ENCODE data around the gene SYNPR. TPM values are rescaled to one million over a fixed set of nuclear protein-coding genes. Genes with fewer than 3 reads are reported as not detected.

SYNPR gene
- total and polyA plus RNA-seq, 11 donors: 0.11 to 1.0 (median 0.41) TPM; not detected in 7

DNA sequence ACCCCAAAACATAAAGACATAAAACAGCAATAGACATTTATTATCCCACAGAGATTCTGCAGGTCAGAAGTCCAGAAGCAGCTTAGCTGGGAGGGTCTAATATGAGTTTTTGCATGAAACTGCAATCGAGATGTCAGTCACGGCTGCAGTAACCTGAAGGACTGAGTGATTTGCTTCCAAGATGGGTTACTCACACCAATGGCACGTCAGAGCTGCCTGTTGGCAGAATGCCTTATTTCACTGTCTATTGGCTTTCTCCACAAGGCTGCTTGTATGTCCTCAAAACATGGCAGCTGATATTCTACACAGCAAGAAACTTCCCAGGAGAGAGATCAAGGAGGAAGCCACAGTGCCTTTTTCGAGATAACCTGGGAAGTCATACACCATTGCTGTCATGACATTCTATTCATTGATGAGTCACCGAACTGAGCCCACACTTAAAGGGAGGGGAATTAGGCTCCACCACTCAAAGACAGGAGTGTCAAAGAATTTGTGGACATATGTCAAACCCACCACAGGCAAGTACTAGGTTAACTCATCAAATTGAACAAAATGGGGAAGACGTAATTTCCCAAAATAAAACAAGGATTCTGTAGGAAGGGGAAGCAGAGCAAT is 122.2 kb downstream of the SYNPR start:
- intact Hi-C loops (cut with DNase I): no loop called here
- Histone ChIP-seq H3K4me1 (no peaks in the 10 kb centered on the region), H3K4me3 (no peak overlapping the region), H3K27ac (no peak overlapping the region), H3K36me3 (no peaks in the 10 kb centered on the region), H3K9me3 (no peaks in the 10 kb centered on the region), H3K27me3 (peaks cover 0 to 4% (median 0%) of the 10 kb centered on the region in 9 donors)
- no peak for TF ChIP-seq POLR2A (IDR thresholded peaks at IDR 0.05)
- TF ChIP-seq, protein P1, sequence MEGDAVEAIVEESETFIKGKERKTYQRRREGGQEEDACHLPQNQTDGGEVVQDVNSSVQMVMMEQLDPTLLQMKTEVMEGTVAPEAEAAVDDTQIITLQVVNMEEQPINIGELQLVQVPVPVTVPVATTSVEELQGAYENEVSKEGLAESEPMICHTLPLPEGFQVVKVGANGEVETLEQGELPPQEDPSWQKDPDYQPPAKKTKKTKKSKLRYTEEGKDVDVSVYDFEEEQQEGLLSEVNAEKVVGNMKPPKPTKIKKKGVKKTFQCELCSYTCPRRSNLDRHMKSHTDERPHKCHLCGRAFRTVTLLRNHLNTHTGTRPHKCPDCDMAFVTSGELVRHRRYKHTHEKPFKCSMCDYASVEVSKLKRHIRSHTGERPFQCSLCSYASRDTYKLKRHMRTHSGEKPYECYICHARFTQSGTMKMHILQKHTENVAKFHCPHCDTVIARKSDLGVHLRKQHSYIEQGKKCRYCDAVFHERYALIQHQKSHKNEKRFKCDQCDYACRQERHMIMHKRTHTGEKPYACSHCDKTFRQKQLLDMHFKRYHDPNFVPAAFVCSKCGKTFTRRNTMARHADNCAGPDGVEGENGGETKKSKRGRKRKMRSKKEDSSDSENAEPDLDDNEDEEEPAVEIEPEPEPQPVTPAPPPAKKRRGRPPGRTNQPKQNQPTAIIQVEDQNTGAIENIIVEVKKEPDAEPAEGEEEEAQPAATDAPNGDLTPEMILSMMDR (IDR thresholded peaks at IDR 0.05): no peak
- DNase-seq (no peak), ATAC-seq (no peak)
- WGBS, 4 donors: 56 to 71% (median 66%) methylated on average over 6 of the region's 6 CpGs

DNA sequence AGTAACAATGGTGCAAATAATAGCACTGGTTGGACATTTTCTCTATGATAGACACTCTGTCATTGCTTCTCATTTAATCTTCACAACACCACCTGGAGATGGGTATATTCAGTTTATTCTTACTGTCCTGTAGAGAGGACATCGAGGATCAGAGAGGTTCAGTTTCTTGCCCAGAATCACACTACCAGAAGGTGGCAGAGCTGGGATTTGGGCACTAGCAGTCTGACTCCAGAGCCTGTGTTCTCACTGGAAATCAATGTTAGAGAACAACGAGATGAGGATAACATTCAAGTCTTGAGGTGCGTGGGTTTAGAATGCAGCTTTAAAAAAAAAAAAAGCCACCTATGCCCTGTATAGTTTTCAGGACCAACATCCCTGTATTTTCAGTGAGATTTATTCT is 127.8 kb downstream of the SYNPR start:
- DNase-seq (no peak), ATAC-seq (no peak)
- no peaks in the 10 kb centered on the region for H3K36me3 ChIP-seq
- no peak for TF ChIP-seq POLR2A (IDR thresholded peaks at IDR 0.05)
- TF ChIP-seq, protein P1 (IDR thresholded peaks at IDR 0.05): no peak
- no peaks in the 10 kb centered on the region for H3K9me3 ChIP-seq
- no peak overlapping the region for H3K4me3 ChIP-seq
- no peaks in the 10 kb centered on the region for H3K4me1 ChIP-seq
- WGBS, 4 donors: 78 to 86% (median 83%) methylated on average over 3 of the region's 3 CpGs
- no peaks in the 10 kb centered on the region for H3K27me3 ChIP-seq
- H3K27ac ChIP-seq: no peak overlapping the region
- intact Hi-C loops (cut with DNase I): no loop called here

DNA sequence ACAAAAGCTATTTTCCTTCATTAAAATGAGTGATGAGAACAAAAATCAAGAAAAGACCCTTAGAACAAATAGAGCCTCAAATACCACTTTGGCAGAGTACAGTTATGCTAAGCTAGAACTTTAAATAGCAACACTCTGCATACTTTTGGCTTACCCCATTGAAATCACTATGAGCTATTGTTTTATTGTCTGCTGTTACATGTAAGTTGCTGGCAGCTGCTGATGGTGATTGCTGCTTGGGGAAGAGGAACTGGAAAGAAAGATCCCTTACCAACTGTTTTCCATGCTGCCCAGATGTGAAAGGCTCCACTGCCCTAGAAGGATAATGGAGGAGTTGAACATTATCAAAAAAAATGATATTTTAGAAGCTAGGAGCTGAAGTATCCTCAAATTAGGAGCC is 135.4 kb downstream of the SYNPR start:
- no peak for TF ChIP-seq POLR2A (IDR thresholded peaks at IDR 0.05)
- TF ChIP-seq, protein P1 (IDR thresholded peaks at IDR 0.05): no peak
- ATAC-seq: peak in 1 of 4 donors; percentile 72

DNA sequence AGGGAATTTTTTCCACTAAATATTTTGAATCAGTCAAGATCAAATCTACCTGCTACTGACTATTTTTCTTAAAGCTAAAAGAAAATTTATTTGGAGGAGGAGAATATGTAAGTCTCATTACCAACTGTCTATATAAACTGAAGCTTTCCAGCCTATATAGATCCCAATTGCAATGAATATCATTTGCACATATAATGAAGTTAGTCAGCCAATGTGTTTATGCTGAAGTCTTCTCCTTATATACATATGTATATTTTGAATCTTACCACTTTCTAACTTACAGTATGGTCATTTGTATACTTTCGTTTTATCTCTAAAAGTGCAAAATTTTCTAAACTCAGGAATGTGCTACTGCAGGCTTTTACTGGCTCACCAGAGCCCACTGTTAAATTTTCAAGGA is 136.5 kb downstream of the SYNPR start:
- 51 to 63% (median 59%) methylated on average over 1 of the region's 1 CpG for WGBS, 4 donors
- DNase-seq: no peak
- intact Hi-C loops (cut with DNase I): no loop called here
- Histone ChIP-seq H3K27me3 (no peaks in the 10 kb centered on the region), H3K4me3 (no peak overlapping the region), H3K27ac (no peak overlapping the region), H3K4me1 (peaks cover 0 to 7% (median 0%) of the 10 kb centered on the region in 12 donors), H3K36me3 (no peaks in the 10 kb centered on the region), H3K9me3 (no peaks in the 10 kb centered on the region)
- TF ChIP-seq POLR2A (IDR thresholded peaks at IDR 0.05): no peak
- TF ChIP-seq, protein P1 (IDR thresholded peaks at IDR 0.05): no peak
- ATAC-seq: no peak

More for the DNA sequence above, 135.4 kb downstream of the SYNPR start:
- intact Hi-C loops (cut with DNase I): no loop called here
- no peaks in the 10 kb centered on the region for H3K36me3 ChIP-seq
- no peaks in the 10 kb centered on the region for H3K27me3 ChIP-seq
- H3K9me3 ChIP-seq: no peaks in the 10 kb centered on the region
- no peak overlapping the region for H3K27ac ChIP-seq
- peaks cover 0 to 7% (median 0%) of the 10 kb centered on the region in 12 donors for H3K4me1 ChIP-seq
- no peak for DNase-seq
- no peak overlapping the region for H3K4me3 ChIP-seq

Data from heart left ventricle (tissue), 16 donors.